B cell (primary cell): ENCODE results near the gene CADM1.

Experiments
- EZH2 ChIP-seq: IDR thresholded peaks from 2 replicates; pipeline ENCODE4 v1.6.1; 2012; ENCODE audit warnings: borderline replicate concordance, low read depth, mild to moderate bottlenecking, moderate library complexity, low read length; ENCODE audit not compliant: insufficient read depth, poor library complexity, severe bottlenecking
- TF ChIP-seq, protein P1 (sequence below): fragments of 200-600 bp; IDR thresholded peaks from one replicate; pipeline ENCODE4 v1.8.0; 2022; ENCODE audit warnings: antibody characterized with exemption, mild to moderate bottlenecking

- TF ChIP-seq, protein P1, sequence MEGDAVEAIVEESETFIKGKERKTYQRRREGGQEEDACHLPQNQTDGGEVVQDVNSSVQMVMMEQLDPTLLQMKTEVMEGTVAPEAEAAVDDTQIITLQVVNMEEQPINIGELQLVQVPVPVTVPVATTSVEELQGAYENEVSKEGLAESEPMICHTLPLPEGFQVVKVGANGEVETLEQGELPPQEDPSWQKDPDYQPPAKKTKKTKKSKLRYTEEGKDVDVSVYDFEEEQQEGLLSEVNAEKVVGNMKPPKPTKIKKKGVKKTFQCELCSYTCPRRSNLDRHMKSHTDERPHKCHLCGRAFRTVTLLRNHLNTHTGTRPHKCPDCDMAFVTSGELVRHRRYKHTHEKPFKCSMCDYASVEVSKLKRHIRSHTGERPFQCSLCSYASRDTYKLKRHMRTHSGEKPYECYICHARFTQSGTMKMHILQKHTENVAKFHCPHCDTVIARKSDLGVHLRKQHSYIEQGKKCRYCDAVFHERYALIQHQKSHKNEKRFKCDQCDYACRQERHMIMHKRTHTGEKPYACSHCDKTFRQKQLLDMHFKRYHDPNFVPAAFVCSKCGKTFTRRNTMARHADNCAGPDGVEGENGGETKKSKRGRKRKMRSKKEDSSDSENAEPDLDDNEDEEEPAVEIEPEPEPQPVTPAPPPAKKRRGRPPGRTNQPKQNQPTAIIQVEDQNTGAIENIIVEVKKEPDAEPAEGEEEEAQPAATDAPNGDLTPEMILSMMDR, result no peak
- TF ChIP-seq EZH2, result no peak
Measured at GRCh38 chr11:115423728-115424459, 80.3 kb downstream of the CADM1 start.
